ENCODE data around the gene RPRD1B. TPM values are rescaled to one million over a fixed set of nuclear protein-coding genes. Genes with fewer than 3 reads are reported as not detected.

The RPRD1B gene
- total RNA-seq = 16.4 TPM

- H3K27ac ChIP-seq = peak within 1 kb of the TSS; percentile 97
- peak; percentile 60 to 95 for DNase-seq (ENCODE audit: low spot score in 2 of 2)
- TF ChIP-seq CTCF (IDR thresholded peaks at IDR 0.05) = no peak
- no peaks in the 10 kb centered on the region for H3K27me3 ChIP-seq
- intact Hi-C loops (cut with DNase I) = loop anchor here (10.0 kb wide), 2 partner anchors 401 to 441 kb away; partner anchors contain the start of genes RALGAPB and SNHG17
- H3K36me3 ChIP-seq = peaks cover 0 to 4% of the 10 kb centered on the region in 2 donors
- H3K4me3 ChIP-seq = peak within 1 kb of the TSS; percentile 95 to 100
- no peaks in the 10 kb centered on the region for H3K9me3 ChIP-seq
- H3K4me1 ChIP-seq = peaks cover 16 to 27% of the 10 kb centered on the region in 2 donors
Observed at GRCh38 chr20:38033330-38034107, at the start of gene RPRD1B, which contains the start of gene TTI1. Gene RPRD1B (plus strand): TSS chr20:38033746. CDS start chr20:38033948, 202 bp downstream. Gene TTI1 (minus strand): TSS chr20:38033456. CDS start chr20:38013816, 19,640 bp downstream.

GRCh38 chr20:37984018-37984785 lies 49.3 kb upstream of the RPRD1B start:
- H3K27ac ChIP-seq = peak overlapping the region in 1 of 2 donors; percentile 7
- intact Hi-C loops (cut with DNase I) = no loop called here

GRCh38 chr20:37986044-37986858 lies 47.3 kb upstream of the RPRD1B start:
- Histone ChIP-seq H3K4me3 (no peak overlapping the region), H3K9me3 (no peaks in the 10 kb centered on the region), H3K27ac (peak overlapping the region; percentile 55 to 63), H3K36me3 (peaks cover 0 to 15% of the 10 kb centered on the region in 2 donors), H3K4me1 (peaks cover 7 to 25% of the 10 kb centered on the region in 2 donors), H3K27me3 (no peaks in the 10 kb centered on the region)
- no peak for DNase-seq (ENCODE audit: low spot score in 2 of 2)
- intact Hi-C loops (cut with DNase I) = no loop called here
- TF ChIP-seq CTCF (IDR thresholded peaks at IDR 0.05) = no peak

More at GRCh38 chr20:37984018-37984785, 49.3 kb upstream of the RPRD1B start:
- DNase-seq (ENCODE audit: low spot score in 2 of 2) = no peak
- no peaks in the 10 kb centered on the region for H3K27me3 ChIP-seq
- TF ChIP-seq CTCF (IDR thresholded peaks at IDR 0.05) = no peak
- H3K36me3 ChIP-seq = peaks cover 0 to 21% of the 10 kb centered on the region in 2 donors
- H3K9me3 ChIP-seq = no peaks in the 10 kb centered on the region
- no peak overlapping the region for H3K4me3 ChIP-seq
- peaks cover 7 to 25% of the 10 kb centered on the region in 2 donors for H3K4me1 ChIP-seq

- H3K9me3 ChIP-seq = no peaks in the 10 kb centered on the region
- peak in 1 of 2 donors; percentile 82 for DNase-seq (ENCODE audit: low spot score in 2 of 2)
- peak overlapping the region; percentile 55 to 63 for H3K27ac ChIP-seq
- peaks cover 7 to 25% of the 10 kb centered on the region in 2 donors for H3K4me1 ChIP-seq
- peaks cover 0 to 12% of the 10 kb centered on the region in 2 donors for H3K36me3 ChIP-seq
- intact Hi-C loops (cut with DNase I) = no loop called here
- TF ChIP-seq CTCF (IDR thresholded peaks at IDR 0.05) = no peak
- H3K27me3 ChIP-seq = no peaks in the 10 kb centered on the region
- no peak overlapping the region for H3K4me3 ChIP-seq
Observed at GRCh38 chr20:37986873-37987601, 46.5 kb upstream of the RPRD1B start.
